ENCODE results near the gene SYT2. TPM values are rescaled to one million over a fixed set of nuclear protein-coding genes. Genes with fewer than 3 reads are reported as not detected.
A peak's percentile ranks its signal among the peaks of the same experiment; 100 is the strongest.

Gene SYT2
- total and polyA plus RNA-seq, 2 donors (not counting 1 experiment from before 2014, with no cell fraction given) = 0.03 TPM; not detected in 1

GRCh38 chr1:202649553-202650392 lies 60.5 kb downstream of the SYT2 start:
- TF ChIP-seq EZH2 (IDR thresholded peaks at IDR 0.05; ENCODE audit: low read length, missing control alignments) = no peak
- TF ChIP-seq, protein P1, sequence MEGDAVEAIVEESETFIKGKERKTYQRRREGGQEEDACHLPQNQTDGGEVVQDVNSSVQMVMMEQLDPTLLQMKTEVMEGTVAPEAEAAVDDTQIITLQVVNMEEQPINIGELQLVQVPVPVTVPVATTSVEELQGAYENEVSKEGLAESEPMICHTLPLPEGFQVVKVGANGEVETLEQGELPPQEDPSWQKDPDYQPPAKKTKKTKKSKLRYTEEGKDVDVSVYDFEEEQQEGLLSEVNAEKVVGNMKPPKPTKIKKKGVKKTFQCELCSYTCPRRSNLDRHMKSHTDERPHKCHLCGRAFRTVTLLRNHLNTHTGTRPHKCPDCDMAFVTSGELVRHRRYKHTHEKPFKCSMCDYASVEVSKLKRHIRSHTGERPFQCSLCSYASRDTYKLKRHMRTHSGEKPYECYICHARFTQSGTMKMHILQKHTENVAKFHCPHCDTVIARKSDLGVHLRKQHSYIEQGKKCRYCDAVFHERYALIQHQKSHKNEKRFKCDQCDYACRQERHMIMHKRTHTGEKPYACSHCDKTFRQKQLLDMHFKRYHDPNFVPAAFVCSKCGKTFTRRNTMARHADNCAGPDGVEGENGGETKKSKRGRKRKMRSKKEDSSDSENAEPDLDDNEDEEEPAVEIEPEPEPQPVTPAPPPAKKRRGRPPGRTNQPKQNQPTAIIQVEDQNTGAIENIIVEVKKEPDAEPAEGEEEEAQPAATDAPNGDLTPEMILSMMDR (conservative IDR thresholded peaks at IDR 0.05 in 1 of 2, IDR thresholded peaks at IDR 0.05 in 1 of 2; ENCODE audit: low read depth in 1 of 2, low read length in 2 of 2) = no peak
- no peak overlapping the region for H3K4me2 ChIP-seq (ENCODE audit: extremely low read depth, insufficient read depth, low read length)
- H3K9ac ChIP-seq (ENCODE audit: insufficient read depth, low read length) = no peak overlapping the region
- DNase-seq (ENCODE audit: low read depth in 2 of 2) = peak in 1 of 2 donors; percentile 5
- H3K36me3 ChIP-seq (ENCODE audit: control insufficient read depth, insufficient read depth, low read length) = no peaks in the 10 kb centered on the region
- H4K20me1 ChIP-seq (ENCODE audit: control insufficient read depth, extremely low read depth, insufficient read depth, low read length) = no peaks in the 10 kb centered on the region
- H3K27ac ChIP-seq (ENCODE audit: insufficient read depth, low read length) = no peak overlapping the region
- no peak overlapping the region for H2AFZ ChIP-seq (ENCODE audit: low read length)
- H3K9me3 ChIP-seq (ENCODE audit: control insufficient read depth, insufficient read depth, low read depth, low read length) = no peaks in the 10 kb centered on the region
- H3K79me2 ChIP-seq (ENCODE audit: control insufficient read depth, insufficient read depth, low read length) = no peaks in the 10 kb centered on the region
- peaks cover 56% of the 10 kb centered on the region for H3K27me3 ChIP-seq (ENCODE audit: control insufficient read depth, insufficient read depth, low read length)
- H3K4me1 ChIP-seq (ENCODE audit: control insufficient read depth, extremely low read depth, insufficient read depth, low read length) = no peaks in the 10 kb centered on the region
- no peak overlapping the region for H3K4me3 ChIP-seq (replicated peaks in 1 of 4; ENCODE audit: control extremely low read depth in 1 of 4, insufficient read depth in 1 of 4, low read depth in 3 of 4, low read length in 4 of 4)

DNA sequence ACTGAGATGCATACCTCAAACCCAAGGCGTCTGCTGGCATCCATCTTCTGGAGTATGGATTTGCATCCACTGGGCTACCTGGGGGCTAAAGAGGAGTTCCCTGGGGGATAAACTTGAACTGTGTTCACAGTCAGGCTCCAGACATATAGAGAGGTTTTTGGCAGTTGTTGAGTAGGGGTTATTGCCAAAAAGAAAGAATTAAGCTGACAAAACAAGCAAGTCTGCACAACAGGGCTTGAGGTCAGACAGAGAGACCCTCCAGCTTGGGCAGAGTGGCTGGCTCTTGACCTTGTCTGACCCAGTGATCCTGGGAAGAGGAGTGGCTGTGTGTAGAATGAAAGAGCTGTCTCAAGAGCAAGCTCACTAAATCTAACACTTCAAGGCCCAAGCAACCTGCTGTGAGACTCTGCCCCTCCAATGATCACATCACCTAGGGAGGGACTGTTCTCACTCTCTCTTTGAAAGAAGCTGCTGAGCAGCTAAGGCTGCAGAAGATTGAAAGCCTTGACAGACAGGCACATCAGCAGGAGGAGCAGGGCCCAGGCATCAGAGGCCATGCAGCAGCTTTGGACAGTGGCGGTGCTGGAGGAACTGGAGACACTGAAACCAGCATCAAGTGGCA lies 61.5 kb downstream of the SYT2 start:
- no peak overlapping the region for H3K4me2 ChIP-seq (ENCODE audit: extremely low read depth, insufficient read depth, low read length)
- H3K79me2 ChIP-seq (ENCODE audit: control insufficient read depth, insufficient read depth, low read length) = no peaks in the 10 kb centered on the region
- no peak overlapping the region for H3K9ac ChIP-seq (ENCODE audit: insufficient read depth, low read length)
- TF ChIP-seq, protein P1 (conservative IDR thresholded peaks at IDR 0.05 in 1 of 2, IDR thresholded peaks at IDR 0.05 in 1 of 2; ENCODE audit: low read depth in 1 of 2, low read length in 2 of 2) = no peak
- TF ChIP-seq EZH2 (IDR thresholded peaks at IDR 0.05; ENCODE audit: low read length, missing control alignments) = no peak
- no peaks in the 10 kb centered on the region for H4K20me1 ChIP-seq (ENCODE audit: control insufficient read depth, extremely low read depth, insufficient read depth, low read length)
- H3K9me3 ChIP-seq (ENCODE audit: control insufficient read depth, insufficient read depth, low read depth, low read length) = no peaks in the 10 kb centered on the region
- H3K27me3 ChIP-seq (ENCODE audit: control insufficient read depth, insufficient read depth, low read length) = peaks cover 61% of the 10 kb centered on the region
- no peak overlapping the region for H2AFZ ChIP-seq (ENCODE audit: low read length)
- DNase-seq (ENCODE audit: low read depth in 2 of 2) = no peak
- H3K4me1 ChIP-seq (ENCODE audit: control insufficient read depth, extremely low read depth, insufficient read depth, low read length) = no peaks in the 10 kb centered on the region
- no peaks in the 10 kb centered on the region for H3K36me3 ChIP-seq (ENCODE audit: control insufficient read depth, insufficient read depth, low read length)
- H3K4me3 ChIP-seq (replicated peaks in 1 of 4; ENCODE audit: control extremely low read depth in 1 of 4, insufficient read depth in 1 of 4, low read depth in 3 of 4, low read length in 4 of 4) = no peak overlapping the region
- no peak overlapping the region for H3K27ac ChIP-seq (ENCODE audit: insufficient read depth, low read length)

- Histone ChIP-seq H4K20me1 (ENCODE audit: control insufficient read depth, extremely low read depth, insufficient read depth, low read length) (no peaks in the 10 kb centered on the region), H2AFZ (ENCODE audit: low read length) (no peak overlapping the region), H3K9ac (ENCODE audit: insufficient read depth, low read length) (no peak overlapping the region), H3K4me3 (replicated peaks in 1 of 4; ENCODE audit: control extremely low read depth in 1 of 4, insufficient read depth in 1 of 4, low read depth in 3 of 4, low read length in 4 of 4) (no peak overlapping the region), H3K4me2 (ENCODE audit: extremely low read depth, insufficient read depth, low read length) (no peak overlapping the region), H3K4me1 (ENCODE audit: control insufficient read depth, extremely low read depth, insufficient read depth, low read length) (no peaks in the 10 kb centered on the region), H3K27me3 (ENCODE audit: control insufficient read depth, insufficient read depth, low read length) (peaks cover 63% of the 10 kb centered on the region), H3K79me2 (ENCODE audit: control insufficient read depth, insufficient read depth, low read length) (no peaks in the 10 kb centered on the region), H3K9me3 (ENCODE audit: control insufficient read depth, insufficient read depth, low read depth, low read length) (no peaks in the 10 kb centered on the region), H3K36me3 (ENCODE audit: control insufficient read depth, insufficient read depth, low read length) (no peaks in the 10 kb centered on the region), H3K27ac (ENCODE audit: insufficient read depth, low read length) (no peak overlapping the region)
- no peak for TF ChIP-seq EZH2 (IDR thresholded peaks at IDR 0.05; ENCODE audit: low read length, missing control alignments)
- TF ChIP-seq, protein P1 (conservative IDR thresholded peaks at IDR 0.05 in 1 of 2, IDR thresholded peaks at IDR 0.05 in 1 of 2; ENCODE audit: low read depth in 1 of 2, low read length in 2 of 2) = no peak
- DNase-seq (ENCODE audit: low read depth in 2 of 2) = no peak
Observed at GRCh38 chr1:202645097-202645476, 65.2 kb downstream of the SYT2 start.
